ENCODE results near the gene NCOA7. TPM values are rescaled to one million over a fixed set of nuclear protein-coding genes. Genes with fewer than 3 reads are reported as not detected.

NCOA7 gene
- total and polyA plus RNA-seq, 9 of the 15 experiments (the other 6 are each of a cell fraction or from before 2014, with no cell fraction given): 5.8 to 14.6 (median 9.3) TPM

DNA sequence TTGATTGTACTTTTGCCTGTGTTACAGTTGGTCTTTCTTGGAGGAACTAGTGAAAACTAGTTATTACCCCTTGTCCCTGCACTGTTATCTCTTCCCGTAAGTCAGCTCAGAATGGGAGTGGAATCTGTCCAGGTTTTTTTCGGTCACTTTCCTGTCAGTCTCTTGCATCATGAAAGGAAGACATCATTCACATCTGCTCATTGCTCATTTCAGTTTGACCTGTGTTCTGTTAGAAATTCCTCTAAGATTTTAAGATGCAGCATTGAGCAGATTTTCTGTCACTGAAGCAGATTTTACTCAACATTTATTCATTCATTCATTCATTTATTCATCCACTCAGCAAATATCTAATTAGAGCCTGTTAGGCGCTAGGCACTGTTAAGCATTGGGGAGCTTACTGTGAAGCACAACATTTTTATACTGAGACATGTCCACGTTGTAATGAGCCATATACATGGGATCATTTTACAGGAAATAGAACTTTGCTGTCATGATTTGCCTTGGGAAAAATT lies 132.7 kb downstream of the NCOA7 start (continued):
- TF ChIP-seq, protein P1, sequence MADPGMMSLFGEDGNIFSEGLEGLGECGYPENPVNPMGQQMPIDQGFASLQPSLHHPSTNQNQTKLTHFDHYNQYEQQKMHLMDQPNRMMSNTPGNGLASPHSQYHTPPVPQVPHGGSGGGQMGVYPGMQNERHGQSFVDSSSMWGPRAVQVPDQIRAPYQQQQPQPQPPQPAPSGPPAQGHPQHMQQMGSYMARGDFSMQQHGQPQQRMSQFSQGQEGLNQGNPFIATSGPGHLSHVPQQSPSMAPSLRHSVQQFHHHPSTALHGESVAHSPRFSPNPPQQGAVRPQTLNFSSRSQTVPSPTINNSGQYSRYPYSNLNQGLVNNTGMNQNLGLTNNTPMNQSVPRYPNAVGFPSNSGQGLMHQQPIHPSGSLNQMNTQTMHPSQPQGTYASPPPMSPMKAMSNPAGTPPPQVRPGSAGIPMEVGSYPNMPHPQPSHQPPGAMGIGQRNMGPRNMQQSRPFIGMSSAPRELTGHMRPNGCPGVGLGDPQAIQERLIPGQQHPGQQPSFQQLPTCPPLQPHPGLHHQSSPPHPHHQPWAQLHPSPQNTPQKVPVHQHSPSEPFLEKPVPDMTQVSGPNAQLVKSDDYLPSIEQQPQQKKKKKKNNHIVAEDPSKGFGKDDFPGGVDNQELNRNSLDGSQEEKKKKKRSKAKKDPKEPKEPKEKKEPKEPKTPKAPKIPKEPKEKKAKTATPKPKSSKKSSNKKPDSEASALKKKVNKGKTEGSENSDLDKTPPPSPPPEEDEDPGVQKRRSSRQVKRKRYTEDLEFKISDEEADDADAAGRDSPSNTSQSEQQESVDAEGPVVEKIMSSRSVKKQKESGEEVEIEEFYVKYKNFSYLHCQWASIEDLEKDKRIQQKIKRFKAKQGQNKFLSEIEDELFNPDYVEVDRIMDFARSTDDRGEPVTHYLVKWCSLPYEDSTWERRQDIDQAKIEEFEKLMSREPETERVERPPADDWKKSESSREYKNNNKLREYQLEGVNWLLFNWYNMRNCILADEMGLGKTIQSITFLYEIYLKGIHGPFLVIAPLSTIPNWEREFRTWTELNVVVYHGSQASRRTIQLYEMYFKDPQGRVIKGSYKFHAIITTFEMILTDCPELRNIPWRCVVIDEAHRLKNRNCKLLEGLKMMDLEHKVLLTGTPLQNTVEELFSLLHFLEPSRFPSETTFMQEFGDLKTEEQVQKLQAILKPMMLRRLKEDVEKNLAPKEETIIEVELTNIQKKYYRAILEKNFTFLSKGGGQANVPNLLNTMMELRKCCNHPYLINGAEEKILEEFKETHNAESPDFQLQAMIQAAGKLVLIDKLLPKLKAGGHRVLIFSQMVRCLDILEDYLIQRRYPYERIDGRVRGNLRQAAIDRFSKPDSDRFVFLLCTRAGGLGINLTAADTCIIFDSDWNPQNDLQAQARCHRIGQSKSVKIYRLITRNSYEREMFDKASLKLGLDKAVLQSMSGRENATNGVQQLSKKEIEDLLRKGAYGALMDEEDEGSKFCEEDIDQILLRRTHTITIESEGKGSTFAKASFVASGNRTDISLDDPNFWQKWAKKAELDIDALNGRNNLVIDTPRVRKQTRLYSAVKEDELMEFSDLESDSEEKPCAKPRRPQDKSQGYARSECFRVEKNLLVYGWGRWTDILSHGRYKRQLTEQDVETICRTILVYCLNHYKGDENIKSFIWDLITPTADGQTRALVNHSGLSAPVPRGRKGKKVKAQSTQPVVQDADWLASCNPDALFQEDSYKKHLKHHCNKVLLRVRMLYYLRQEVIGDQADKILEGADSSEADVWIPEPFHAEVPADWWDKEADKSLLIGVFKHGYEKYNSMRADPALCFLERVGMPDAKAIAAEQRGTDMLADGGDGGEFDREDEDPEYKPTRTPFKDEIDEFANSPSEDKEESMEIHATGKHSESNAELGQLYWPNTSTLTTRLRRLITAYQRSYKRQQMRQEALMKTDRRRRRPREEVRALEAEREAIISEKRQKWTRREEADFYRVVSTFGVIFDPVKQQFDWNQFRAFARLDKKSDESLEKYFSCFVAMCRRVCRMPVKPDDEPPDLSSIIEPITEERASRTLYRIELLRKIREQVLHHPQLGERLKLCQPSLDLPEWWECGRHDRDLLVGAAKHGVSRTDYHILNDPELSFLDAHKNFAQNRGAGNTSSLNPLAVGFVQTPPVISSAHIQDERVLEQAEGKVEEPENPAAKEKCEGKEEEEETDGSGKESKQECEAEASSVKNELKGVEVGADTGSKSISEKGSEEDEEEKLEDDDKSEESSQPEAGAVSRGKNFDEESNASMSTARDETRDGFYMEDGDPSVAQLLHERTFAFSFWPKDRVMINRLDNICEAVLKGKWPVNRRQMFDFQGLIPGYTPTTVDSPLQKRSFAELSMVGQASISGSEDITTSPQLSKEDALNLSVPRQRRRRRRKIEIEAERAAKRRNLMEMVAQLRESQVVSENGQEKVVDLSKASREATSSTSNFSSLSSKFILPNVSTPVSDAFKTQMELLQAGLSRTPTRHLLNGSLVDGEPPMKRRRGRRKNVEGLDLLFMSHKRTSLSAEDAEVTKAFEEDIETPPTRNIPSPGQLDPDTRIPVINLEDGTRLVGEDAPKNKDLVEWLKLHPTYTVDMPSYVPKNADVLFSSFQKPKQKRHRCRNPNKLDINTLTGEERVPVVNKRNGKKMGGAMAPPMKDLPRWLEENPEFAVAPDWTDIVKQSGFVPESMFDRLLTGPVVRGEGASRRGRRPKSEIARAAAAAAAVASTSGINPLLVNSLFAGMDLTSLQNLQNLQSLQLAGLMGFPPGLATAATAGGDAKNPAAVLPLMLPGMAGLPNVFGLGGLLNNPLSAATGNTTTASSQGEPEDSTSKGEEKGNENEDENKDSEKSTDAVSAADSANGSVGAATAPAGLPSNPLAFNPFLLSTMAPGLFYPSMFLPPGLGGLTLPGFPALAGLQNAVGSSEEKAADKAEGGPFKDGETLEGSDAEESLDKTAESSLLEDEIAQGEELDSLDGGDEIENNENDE (IDR thresholded peaks at IDR 0.05; ENCODE audit: low read depth, low read length): no peak
- TF ChIP-seq, protein P2, sequence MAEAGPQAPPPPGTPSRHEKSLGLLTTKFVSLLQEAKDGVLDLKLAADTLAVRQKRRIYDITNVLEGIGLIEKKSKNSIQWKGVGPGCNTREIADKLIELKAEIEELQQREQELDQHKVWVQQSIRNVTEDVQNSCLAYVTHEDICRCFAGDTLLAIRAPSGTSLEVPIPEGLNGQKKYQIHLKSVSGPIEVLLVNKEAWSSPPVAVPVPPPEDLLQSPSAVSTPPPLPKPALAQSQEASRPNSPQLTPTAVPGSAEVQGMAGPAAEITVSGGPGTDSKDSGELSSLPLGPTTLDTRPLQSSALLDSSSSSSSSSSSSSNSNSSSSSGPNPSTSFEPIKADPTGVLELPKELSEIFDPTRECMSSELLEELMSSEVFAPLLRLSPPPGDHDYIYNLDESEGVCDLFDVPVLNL (CRISPR knock-in tag; IDR thresholded peaks at IDR 0.05; ENCODE audit: low read depth): no peak
- TF ChIP-seq PCBP1 (IDR thresholded peaks at IDR 0.05; ENCODE audit: low read depth, low read length, poor library complexity, severe bottlenecking) (no peak), BCL6 (CRISPR knock-in tag; IDR thresholded peaks at IDR 0.05) (no peak), ZNF217 (CRISPR knock-in tag; IDR thresholded peaks at IDR 0.05) (no peak), ATF1 (CRISPR knock-in tag; IDR thresholded peaks at IDR 0.05) (no peak), ATF1 (tag; IDR thresholded peaks at IDR 0.05) (peak; percentile 32; the same call in 1 of the 2 replicates), BDP1 (IDR thresholded peaks at IDR 0.05; ENCODE audit: insufficient read depth, insufficient read length) (no peak), BRD4 (IDR thresholded peaks at IDR 0.05) (no peak), PPARD (CRISPR knock-in tag; IDR thresholded peaks at IDR 0.05) (no peak), NCOA4 (IDR thresholded peaks at IDR 0.05; ENCODE audit: partially characterized antibody) (no peak), KLF13 (tag; IDR thresholded peaks at IDR 0.05; ENCODE audit: borderline replicate concordance, low read depth) (no peak), PCBP2 (IDR thresholded peaks at IDR 0.05; ENCODE audit: low read depth, low read length, poor library complexity, severe bottlenecking) (no peak), ZNF232 (CRISPR knock-in tag; IDR thresholded peaks at IDR 0.05) (no peak)
- TF ChIP-seq, protein P3, sequence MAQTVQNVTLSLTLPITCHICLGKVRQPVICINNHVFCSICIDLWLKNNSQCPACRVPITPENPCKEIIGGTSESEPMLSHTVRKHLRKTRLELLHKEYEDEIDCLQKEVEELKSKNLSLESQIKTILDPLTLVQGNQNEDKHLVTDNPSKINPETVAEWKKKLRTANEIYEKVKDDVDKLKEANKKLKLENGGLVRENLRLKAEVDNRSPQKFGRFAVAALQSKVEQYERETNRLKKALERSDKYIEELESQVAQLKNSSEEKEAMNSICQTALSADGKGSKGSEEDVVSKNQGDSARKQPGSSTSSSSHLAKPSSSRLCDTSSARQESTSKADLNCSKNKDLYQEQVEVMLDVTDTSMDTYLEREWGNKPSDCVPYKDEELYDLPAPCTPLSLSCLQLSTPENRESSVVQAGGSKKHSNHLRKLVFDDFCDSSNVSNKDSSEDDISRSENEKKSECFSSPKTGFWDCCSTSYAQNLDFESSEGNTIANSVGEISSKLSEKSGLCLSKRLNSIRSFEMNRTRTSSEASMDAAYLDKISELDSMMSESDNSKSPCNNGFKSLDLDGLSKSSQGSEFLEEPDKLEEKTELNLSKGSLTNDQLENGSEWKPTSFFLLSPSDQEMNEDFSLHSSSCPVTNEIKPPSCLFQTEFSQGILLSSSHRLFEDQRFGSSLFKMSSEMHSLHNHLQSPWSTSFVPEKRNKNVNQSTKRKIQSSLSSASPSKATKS (CRISPR knock-in tag; IDR thresholded peaks at IDR 0.05): no peak
